ENCODE results near the gene CDH10. TPM values are rescaled to one million over a fixed set of nuclear protein-coding genes. Genes with fewer than 3 reads are reported as not detected.

Gene CDH10
- total and polyA plus RNA-seq, 2 donors (not counting 3 experiments of a cell fraction or from before 2014, with no cell fraction given), result 0.07 TPM; not detected in 1

GRCh38 chr5:24609706-24610105 lies 35.1 kb downstream of the CDH10 start:
- DNase-seq (ENCODE audit: low read depth, low spot score) (no peak), FAIRE-seq (no peak)
- H3K27ac ChIP-seq (ENCODE audit: insufficient read depth, low read depth, low read length), result no peak overlapping the region
- H3K4me1 ChIP-seq (ENCODE audit: control insufficient read depth, extremely low read depth, insufficient read depth, low read length), result no peaks in the 10 kb centered on the region
- ChIA-PET POLR2A (no interaction called here), CTCF (no interaction called here)
- H3K79me2 ChIP-seq (ENCODE audit: control insufficient read depth, insufficient read depth, low read length), result no peaks in the 10 kb centered on the region
- TF ChIP-seq POLR2AphosphoS5 (IDR thresholded peaks at IDR 0.05; ENCODE audit: insufficient read depth, low read depth, low read length) (no peak), MYC (IDR thresholded peaks at IDR 0.05; ENCODE audit: low read depth, low read length) (no peak), CTCF (IDR thresholded peaks at IDR 0.05; ENCODE audit: extremely low read depth in 1 of 2, insufficient read depth in 1 of 2, low read depth in 1 of 2, low read length in 2 of 2) (no peak), POLR2A (IDR thresholded peaks at IDR 0.05; ENCODE audit: low read depth, low read length) (no peak), FOS (IDR thresholded peaks at IDR 0.05; ENCODE audit: borderline replicate concordance, insufficient read depth, low read length) (no peak), MAX (IDR thresholded peaks at IDR 0.05; ENCODE audit: insufficient read depth, insufficient read length) (no peak), EZH2 (IDR thresholded peaks at IDR 0.05; ENCODE audit: borderline replicate concordance, low read depth, low read length, severe bottlenecking) (no peak), GATA2 (IDR thresholded peaks at IDR 0.05; ENCODE audit: insufficient read depth, insufficient read length, low read depth, low read length) (no peak), JUN (IDR thresholded peaks at IDR 0.05; ENCODE audit: borderline replicate concordance, insufficient read depth, insufficient read length, low read depth) (no peak)
- H3K4me2 ChIP-seq (ENCODE audit: insufficient read depth, low read length), result no peak overlapping the region
- H4K20me1 ChIP-seq (replicated peaks; ENCODE audit: control insufficient read depth, extremely low read depth, insufficient read depth, low read length), result no peaks in the 10 kb centered on the region
- no peak overlapping the region for H3K4me3 ChIP-seq (replicated peaks in 1 of 3; ENCODE audit: insufficient read depth in 1 of 3, low read depth in 1 of 3, low read length in 3 of 3)
- no peak overlapping the region for H3K9ac ChIP-seq (replicated peaks; ENCODE audit: extremely low read depth, insufficient read depth, low read length)
- no peak overlapping the region for H2AFZ ChIP-seq (ENCODE audit: low read depth, low read length)
- no peaks in the 10 kb centered on the region for H3K9me1 ChIP-seq (replicated peaks; ENCODE audit: control insufficient read depth, extremely low read depth, insufficient read depth, low read length)
- intact Hi-C loops (cut with micrococcal nuclease), result no loop called here
- no peaks in the 10 kb centered on the region for H3K27me3 ChIP-seq (ENCODE audit: control insufficient read depth in 2 of 2, insufficient read depth in 2 of 2, low read length in 2 of 2)
- dilution Hi-C loops (cut with MboI; ENCODE audit: extremely low pct_ligation_motif_present, low sequenced_read_pairs), result no loop called here
- H3K9me3 ChIP-seq (replicated peaks; ENCODE audit: control insufficient read depth, insufficient read depth, low read length), result peaks cover 7% of the 10 kb centered on the region
- no TSS peak for BruUV-seq (replicated peaks)
- H3K36me3 ChIP-seq (ENCODE audit: control insufficient read depth in 2 of 2, extremely low read depth in 1 of 2, insufficient read depth in 2 of 2, low read length in 2 of 2), result no peaks in the 10 kb centered on the region
